Activated naive CD4-positive, alpha-beta T cell treated with anti-CD3 and anti-CD28 coated beads for 36 hours (primary cell): ENCODE measurements around the gene WDR1. TPM values are rescaled to one million over a fixed set of nuclear protein-coding genes. Genes with fewer than 3 reads are reported as not detected.

Source experiments
- CTCF ChIA-PET: fragments of 350-600 bp; sonication (Branson Sonifier 250); formaldehyde crosslinking; loops from one replicate; lab custom pipeline; 2021; ENCODE audit warnings: antibody characterized with exemption; lab: Charles Lee
- DNase-seq: peaks from one replicate; pipeline ENCODE4 v3.0.0-alpha.2; 2020
- H3K27ac Mint-ChIP-seq: one replicate; pipeline ENCODE4 v1.8.0; 2021; ENCODE audit warnings: mild to moderate bottlenecking, mixed read lengths
- H3K27me3 Mint-ChIP-seq: one replicate; pipeline ENCODE4 v1.8.0; 2021; ENCODE audit warnings: low read depth, mixed read lengths
- H3K36me3 Mint-ChIP-seq: one replicate; pipeline ENCODE4 v1.8.0; 2021; ENCODE audit warnings: low read depth, mixed read lengths
- H3K4me1 Mint-ChIP-seq: one replicate; pipeline ENCODE4 v1.8.0; 2021; ENCODE audit warnings: low read depth, mixed read lengths
- H3K4me3 Mint-ChIP-seq: one replicate; pipeline ENCODE4 v1.8.0; 2021; ENCODE audit warnings: mild to moderate bottlenecking, moderate library complexity, mixed read lengths
- H3K9me3 Mint-ChIP-seq: one replicate; pipeline ENCODE4 v1.8.0; 2021; ENCODE audit warnings: mixed read lengths
- intact Hi-C: fragments of 100-400 bp; cut with micrococcal nuclease; formaldehyde crosslinking; loops from one replicate; pipeline ENCODE4 v1.15.1; 2023
- total RNA-seq, 2 experiments: library from RNA; stranded (reverse); gene quantifications; one replicate each; pipeline ENCODE4 v1.2.3, GENCODE V29; 2021

Gene WDR1
- total RNA-seq, 2 experiments from 2014 or later = 271 to 295 TPM

GRCh38 chr4:10085828-10086505 lies 30.6 kb downstream of the WDR1 start:
- H3K4me3 Mint-ChIP-seq = no peak overlapping the region
- DNase-seq = peak; percentile 1
- no peaks in the 10 kb centered on the region for H3K9me3 Mint-ChIP-seq
- H3K27me3 Mint-ChIP-seq = no peaks in the 10 kb centered on the region
- peak overlapping the region; percentile 31 for H3K27ac Mint-ChIP-seq
- intact Hi-C loops = no loop called here
- peaks cover 34% of the 10 kb centered on the region for H3K36me3 Mint-ChIP-seq
- CTCF ChIA-PET = no interaction called here
- peaks cover 10% of the 10 kb centered on the region for H3K4me1 Mint-ChIP-seq

- H3K27ac Mint-ChIP-seq = no peak overlapping the region
- intact Hi-C loops = no loop called here
Observed at GRCh38 chr4:10085386-10085785, 31.2 kb downstream of the WDR1 start.

GRCh38 chr4:10084651-10085358 lies 31.8 kb downstream of the WDR1 start:
- Mint-ChIP-seq H3K36me3 (peaks cover 32% of the 10 kb centered on the region), H3K9me3 (no peaks in the 10 kb centered on the region), H3K4me1 (peaks cover 2% of the 10 kb centered on the region), H3K27ac (no peak overlapping the region), H3K27me3 (no peaks in the 10 kb centered on the region), H3K4me3 (no peak overlapping the region)
- CTCF ChIA-PET = interaction anchor here (0.5 to 0.6 kb wide), 2 partner anchors 14 to 68 kb away, joined by 3 read pairs; no protein-coding TSS in a partner anchor
- peak; percentile 1 for DNase-seq
- intact Hi-C loops = no loop called here

More at GRCh38 chr4:10085386-10085785, 31.2 kb downstream of the WDR1 start:
- Mint-ChIP-seq H3K27me3 (no peaks in the 10 kb centered on the region), H3K4me3 (no peak overlapping the region), H3K9me3 (no peaks in the 10 kb centered on the region), H3K4me1 (peaks cover 6% of the 10 kb centered on the region), H3K36me3 (peaks cover 33% of the 10 kb centered on the region)
- CTCF ChIA-PET = interaction anchor here (0.5 kb wide), 1 partner anchor 15 kb away, joined by 3 read pairs; no protein-coding TSS in a partner anchor
- peak; percentile 1 for DNase-seq

GRCh38 chr4:10083861-10084641 lies 32.5 kb downstream of the WDR1 start:
- Mint-ChIP-seq H3K4me1 (no peaks in the 10 kb centered on the region), H3K9me3 (no peaks in the 10 kb centered on the region), H3K36me3 (peaks cover 37% of the 10 kb centered on the region), H3K4me3 (no peak overlapping the region), H3K27ac (no peak overlapping the region), H3K27me3 (no peaks in the 10 kb centered on the region)
- CTCF ChIA-PET = interaction anchor here (0.6 kb wide), 1 partner anchor 68 kb away, joined by 3 read pairs; no protein-coding TSS in a partner anchor
- intact Hi-C loops = no loop called here
- DNase-seq = peak; percentile 1

GRCh38 chr4:10083331-10083771 lies 33.2 kb downstream of the WDR1 start:
- Mint-ChIP-seq H3K27ac (no peak overlapping the region), H3K36me3 (peaks cover 37% of the 10 kb centered on the region), H3K27me3 (no peaks in the 10 kb centered on the region), H3K4me1 (no peaks in the 10 kb centered on the region), H3K4me3 (no peak overlapping the region), H3K9me3 (no peaks in the 10 kb centered on the region)
- peak; percentile 2 for DNase-seq
- intact Hi-C loops = no loop called here
- CTCF ChIA-PET = no interaction called here

- no peak overlapping the region for H3K4me3 Mint-ChIP-seq
- CTCF ChIA-PET = no interaction called here
- H3K27ac Mint-ChIP-seq = no peak overlapping the region
- intact Hi-C loops = no loop called here
- DNase-seq = peak; percentile 1
- H3K9me3 Mint-ChIP-seq = no peaks in the 10 kb centered on the region
- H3K36me3 Mint-ChIP-seq = peaks cover 30% of the 10 kb centered on the region
- H3K4me1 Mint-ChIP-seq = no peaks in the 10 kb centered on the region
- no peaks in the 10 kb centered on the region for H3K27me3 Mint-ChIP-seq
Observed at GRCh38 chr4:10082459-10083272, 33.9 kb downstream of the WDR1 start.

- H3K9me3 Mint-ChIP-seq = no peaks in the 10 kb centered on the region
- intact Hi-C loops = no loop called here
- H3K4me3 Mint-ChIP-seq = no peak overlapping the region
- no peaks in the 10 kb centered on the region for H3K27me3 Mint-ChIP-seq
- H3K36me3 Mint-ChIP-seq = peaks cover 24% of the 10 kb centered on the region
- H3K4me1 Mint-ChIP-seq = no peaks in the 10 kb centered on the region
- DNase-seq = no peak
- no peak overlapping the region for H3K27ac Mint-ChIP-seq
- CTCF ChIA-PET = no interaction called here
Observed at GRCh38 chr4:10082047-10082446, 34.6 kb downstream of the WDR1 start.

- no peaks in the 10 kb centered on the region for H3K4me1 Mint-ChIP-seq
- H3K27me3 Mint-ChIP-seq = no peaks in the 10 kb centered on the region
- H3K36me3 Mint-ChIP-seq = peaks cover 24% of the 10 kb centered on the region
- H3K27ac Mint-ChIP-seq = no peak overlapping the region
- CTCF ChIA-PET = interaction anchor here (1.9 kb wide), 1 partner anchor 9 kb away, joined by 4 read pairs; no protein-coding TSS in a partner anchor
- intact Hi-C loops = no loop called here
- no peaks in the 10 kb centered on the region for H3K9me3 Mint-ChIP-seq
- H3K4me3 Mint-ChIP-seq = no peak overlapping the region
- DNase-seq = no peak
Observed at GRCh38 chr4:10081218-10081606, 35.4 kb downstream of the WDR1 start.

- no peaks in the 10 kb centered on the region for H3K9me3 Mint-ChIP-seq
- H3K36me3 Mint-ChIP-seq = peaks cover 23% of the 10 kb centered on the region
- H3K27me3 Mint-ChIP-seq = no peaks in the 10 kb centered on the region
- no peak overlapping the region for H3K4me3 Mint-ChIP-seq
- intact Hi-C loops = no loop called here
- H3K27ac Mint-ChIP-seq = peak overlapping the region; percentile 48
- CTCF ChIA-PET = interaction anchor here (1.9 kb wide), 1 partner anchor 9 kb away, joined by 4 read pairs; no protein-coding TSS in a partner anchor
- H3K4me1 Mint-ChIP-seq = no peaks in the 10 kb centered on the region
- DNase-seq = no peak
Observed at GRCh38 chr4:10080589-10081217, 35.9 kb downstream of the WDR1 start.

GRCh38 chr4:10079912-10080588 lies 36.5 kb downstream of the WDR1 start:
- Mint-ChIP-seq H3K4me1 (no peaks in the 10 kb centered on the region), H3K36me3 (peaks cover 22% of the 10 kb centered on the region), H3K4me3 (no peak overlapping the region), H3K27ac (no peak overlapping the region), H3K27me3 (no peaks in the 10 kb centered on the region), H3K9me3 (no peaks in the 10 kb centered on the region)
- intact Hi-C loops = no loop called here
- CTCF ChIA-PET = interaction anchor here (1.9 kb wide), 1 partner anchor 10 kb away, joined by 4 read pairs; no protein-coding TSS in a partner anchor
- DNase-seq = no peak

GRCh38 chr4:10079256-10079655 lies 37.3 kb downstream of the WDR1 start:
- Mint-ChIP-seq H3K9me3 (no peaks in the 10 kb centered on the region), H3K27ac (peak overlapping the region; percentile 53), H3K4me3 (no peak overlapping the region), H3K36me3 (peaks cover 30% of the 10 kb centered on the region), H3K4me1 (peaks cover 3% of the 10 kb centered on the region), H3K27me3 (no peaks in the 10 kb centered on the region)
- no peak for DNase-seq
- intact Hi-C loops = no loop called here
- CTCF ChIA-PET = no interaction called here
